ENCODE data around the gene DISP2.

DNA sequence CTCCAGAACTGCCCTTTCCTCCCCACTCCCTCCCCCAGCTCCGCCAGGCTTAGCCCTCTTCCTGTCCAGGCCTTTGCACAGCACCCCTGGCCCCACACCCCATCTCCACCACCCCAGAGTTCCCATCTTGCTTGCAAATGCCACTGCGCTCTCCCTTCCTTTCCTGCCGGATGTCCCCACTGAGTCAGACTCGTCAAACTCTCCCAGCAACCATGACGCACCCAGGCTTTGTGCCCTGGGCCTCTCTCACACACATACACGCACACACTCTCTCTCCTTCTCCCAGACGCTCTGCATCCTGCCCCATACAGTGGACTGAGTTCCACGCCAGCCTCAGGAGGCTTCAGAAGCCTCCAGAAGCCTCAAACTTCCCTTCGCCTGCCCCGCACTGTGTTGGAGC is 14.5 kb upstream of the DISP2 start:
- TF ChIP-seq, protein P1, sequence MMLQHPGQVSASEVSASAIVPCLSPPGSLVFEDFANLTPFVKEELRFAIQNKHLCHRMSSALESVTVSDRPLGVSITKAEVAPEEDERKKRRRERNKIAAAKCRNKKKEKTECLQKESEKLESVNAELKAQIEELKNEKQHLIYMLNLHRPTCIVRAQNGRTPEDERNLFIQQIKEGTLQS (IDR thresholded peaks at IDR 0.05; ENCODE audit: insufficient read depth, low read depth, low read length) = no peak
- TF ChIP-seq, protein P2, sequence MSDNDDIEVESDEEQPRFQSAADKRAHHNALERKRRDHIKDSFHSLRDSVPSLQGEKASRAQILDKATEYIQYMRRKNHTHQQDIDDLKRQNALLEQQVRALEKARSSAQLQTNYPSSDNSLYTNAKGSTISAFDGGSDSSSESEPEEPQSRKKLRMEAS (IDR thresholded peaks at IDR 0.05) = no peak
- TF ChIP-seq POLR2AphosphoS5 (IDR thresholded peaks at IDR 0.05; ENCODE audit: low read depth, low read length) (no peak), BRCA1 (IDR thresholded peaks at IDR 0.05; ENCODE audit: low read depth, low read length) (no peak), PHF8 (conservative IDR thresholded peaks at IDR 0.05; ENCODE audit: low read depth, low read length) (no peak), YY1 (IDR thresholded peaks at IDR 0.05; ENCODE audit: low read depth, low read length) (no peak), POLR2A (IDR thresholded peaks at IDR 0.05; ENCODE audit: control extremely low read depth in 1 of 2, low read depth in 2 of 2, low read length in 2 of 2) (no peak), EGR1 (IDR thresholded peaks at IDR 0.05; ENCODE audit: borderline replicate concordance, low read depth, low read length) (no peak), MAFK (IDR thresholded peaks at IDR 0.05; ENCODE audit: low read depth, low read length) (no peak), EP300 (IDR thresholded peaks at IDR 0.05; ENCODE audit: borderline replicate concordance in 1 of 2, low read depth in 2 of 2, low read length in 2 of 2) (no peak), RXRA (IDR thresholded peaks at IDR 0.05; ENCODE audit: insufficient read depth, low read depth, low read length) (no peak)
- TF ChIP-seq, protein P3, sequence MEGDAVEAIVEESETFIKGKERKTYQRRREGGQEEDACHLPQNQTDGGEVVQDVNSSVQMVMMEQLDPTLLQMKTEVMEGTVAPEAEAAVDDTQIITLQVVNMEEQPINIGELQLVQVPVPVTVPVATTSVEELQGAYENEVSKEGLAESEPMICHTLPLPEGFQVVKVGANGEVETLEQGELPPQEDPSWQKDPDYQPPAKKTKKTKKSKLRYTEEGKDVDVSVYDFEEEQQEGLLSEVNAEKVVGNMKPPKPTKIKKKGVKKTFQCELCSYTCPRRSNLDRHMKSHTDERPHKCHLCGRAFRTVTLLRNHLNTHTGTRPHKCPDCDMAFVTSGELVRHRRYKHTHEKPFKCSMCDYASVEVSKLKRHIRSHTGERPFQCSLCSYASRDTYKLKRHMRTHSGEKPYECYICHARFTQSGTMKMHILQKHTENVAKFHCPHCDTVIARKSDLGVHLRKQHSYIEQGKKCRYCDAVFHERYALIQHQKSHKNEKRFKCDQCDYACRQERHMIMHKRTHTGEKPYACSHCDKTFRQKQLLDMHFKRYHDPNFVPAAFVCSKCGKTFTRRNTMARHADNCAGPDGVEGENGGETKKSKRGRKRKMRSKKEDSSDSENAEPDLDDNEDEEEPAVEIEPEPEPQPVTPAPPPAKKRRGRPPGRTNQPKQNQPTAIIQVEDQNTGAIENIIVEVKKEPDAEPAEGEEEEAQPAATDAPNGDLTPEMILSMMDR (IDR thresholded peaks at IDR 0.05; ENCODE audit: control extremely low read depth in 1 of 3, insufficient read depth in 1 of 3, low read depth in 1 of 3, low read length in 3 of 3) = no peak

All from H1 (cell line).